Effector memory CD4-positive, alpha-beta T cell (primary cell): ENCODE results near the gene MND1.
A peak's percentile ranks its signal among the peaks of the same experiment; 100 is the strongest.

Experiments used
- DNase-seq, 3 donors: peaks; one replicate each; pipeline ENCODE4 v3.0.0-alpha.2; 2020
- H3K27ac ChIP-seq: 2 replicates; pipeline ENCODE4 v1.7.0; 2013; ENCODE audit warnings: mild to moderate bottlenecking, low read length, moderate library complexity; ENCODE audit not compliant: insufficient read depth, poor library complexity, severe bottlenecking
- H3K27me3 ChIP-seq: replicated peaks from 2 replicates; pipeline ENCODE4 v1.7.0; 2013; ENCODE audit warnings: mild to moderate bottlenecking, low read length; ENCODE audit not compliant: insufficient read depth, control insufficient read depth, poor library complexity, severe bottlenecking
- H3K36me3 ChIP-seq: 2 replicates; pipeline ENCODE4 v1.7.0; 2013; ENCODE audit warnings: mild to moderate bottlenecking, low read length, moderate library complexity; ENCODE audit not compliant: control insufficient read depth, insufficient read depth
- H3K4me1 ChIP-seq: 2 replicates; pipeline ENCODE4 v1.7.0; 2013; ENCODE audit warnings: low read length, mild to moderate bottlenecking; ENCODE audit not compliant: control insufficient read depth, insufficient read depth, poor library complexity, severe bottlenecking
- H3K4me3 ChIP-seq: 2 replicates; pipeline ENCODE4 v1.7.0; 2013; ENCODE audit warnings: low read length, low read depth, mild to moderate bottlenecking; ENCODE audit not compliant: insufficient read depth, poor library complexity, severe bottlenecking
- H3K9me3 ChIP-seq: 2 replicates; pipeline ENCODE4 v1.7.0; 2013; ENCODE audit warnings: mild to moderate bottlenecking, low read length, moderate library complexity; ENCODE audit not compliant: control insufficient read depth

Gene MND1

DNA sequence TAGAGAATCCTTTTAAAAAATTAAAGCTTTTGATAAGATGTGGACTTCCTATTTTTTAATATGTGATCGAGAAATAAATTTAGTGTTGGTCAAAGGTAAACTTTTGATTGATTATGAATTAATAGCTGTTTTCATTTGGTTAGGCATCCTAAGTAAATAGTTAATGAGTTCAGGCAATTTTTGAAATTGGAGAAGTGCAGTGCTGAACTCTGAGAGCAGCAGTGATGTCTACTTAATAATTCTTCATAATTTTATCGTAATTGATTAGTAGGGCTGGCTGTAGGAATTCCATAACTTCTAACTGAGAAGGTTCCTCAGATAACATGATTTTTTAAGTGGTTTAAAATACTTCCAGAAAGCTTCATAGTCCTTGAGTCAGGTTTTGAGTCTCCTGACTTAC, 1.5 kb downstream of the MND1 start:
- peak overlapping the region; percentile 91 for H3K4me3 ChIP-seq
- no peak for DNase-seq
- no peaks in the 10 kb centered on the region for H3K9me3 ChIP-seq
- H3K27me3 ChIP-seq, result no peaks in the 10 kb centered on the region
- peaks cover 5% of the 10 kb centered on the region for H3K4me1 ChIP-seq
- no peaks in the 10 kb centered on the region for H3K36me3 ChIP-seq
- H3K27ac ChIP-seq, result no peak overlapping the region

DNA sequence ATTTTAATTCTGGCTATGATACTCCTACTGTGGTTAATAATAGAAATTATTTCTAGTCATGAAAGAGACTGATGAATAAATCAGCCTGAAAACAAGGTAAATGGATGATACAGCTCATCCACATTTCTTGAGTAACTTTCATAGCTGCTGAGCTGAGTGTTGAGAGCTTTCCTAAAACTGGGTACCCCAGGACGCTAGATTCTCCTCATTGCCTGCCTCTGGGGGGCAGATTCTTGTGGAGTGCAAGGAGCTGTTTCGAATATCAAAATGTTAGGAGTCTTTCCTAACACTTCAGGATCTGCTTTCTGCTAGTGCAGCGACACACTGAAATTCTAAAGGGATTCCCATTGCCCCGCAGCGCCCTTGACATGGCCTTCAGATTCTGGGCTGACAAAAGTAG, 2.1 kb downstream of the MND1 start:
- Histone ChIP-seq H3K4me3 (no peak overlapping the region), H3K9me3 (no peaks in the 10 kb centered on the region), H3K4me1 (peaks cover 5% of the 10 kb centered on the region), H3K27me3 (no peaks in the 10 kb centered on the region), H3K36me3 (no peaks in the 10 kb centered on the region), H3K27ac (no peak overlapping the region)
- DNase-seq, result no peak

DNA sequence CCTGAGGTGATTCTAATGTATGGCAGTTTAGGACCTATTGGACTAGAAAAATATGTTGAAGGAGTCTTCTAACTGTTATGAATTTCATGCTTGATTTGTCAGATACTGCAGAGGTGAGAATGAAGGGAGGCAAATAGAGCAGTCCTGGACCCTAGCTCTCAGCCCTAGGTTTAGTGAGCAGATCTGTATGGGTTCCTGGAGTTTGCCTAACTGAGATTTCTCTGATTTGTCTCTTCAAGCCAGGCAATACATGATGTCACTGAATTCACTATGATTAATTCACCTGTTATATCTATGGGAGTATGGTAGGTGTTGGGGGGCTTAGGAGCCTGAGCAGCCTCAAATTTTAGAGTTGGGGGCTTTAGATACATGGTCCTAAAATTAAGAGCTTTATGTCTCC, 2.6 kb downstream of the MND1 start:
- H3K4me3 ChIP-seq, result no peak overlapping the region
- DNase-seq, result no peak
- no peak overlapping the region for H3K27ac ChIP-seq
- no peaks in the 10 kb centered on the region for H3K36me3 ChIP-seq
- H3K4me1 ChIP-seq, result peaks cover 5% of the 10 kb centered on the region
- no peaks in the 10 kb centered on the region for H3K27me3 ChIP-seq
- no peaks in the 10 kb centered on the region for H3K9me3 ChIP-seq

DNA sequence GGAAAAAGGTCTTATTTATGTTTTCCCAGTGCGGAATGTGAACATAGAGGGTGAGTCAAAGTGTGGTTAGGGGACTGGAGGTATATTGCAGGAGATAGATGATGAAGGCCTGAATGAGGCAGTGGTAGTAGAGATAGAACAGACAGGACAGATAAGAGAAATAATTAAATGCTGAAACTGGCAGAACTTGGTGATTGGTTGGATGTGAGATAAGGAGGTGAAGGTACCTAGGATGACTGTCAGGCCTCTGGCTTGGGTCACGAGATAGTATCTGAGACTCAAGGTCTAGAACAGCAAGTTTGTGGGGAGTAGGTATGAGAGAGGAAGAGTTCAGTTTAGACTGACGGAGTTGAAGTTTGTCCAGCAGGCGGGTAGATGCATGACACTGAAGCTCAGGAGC, 3.5 kb downstream of the MND1 start:
- Histone ChIP-seq H3K27me3 (no peaks in the 10 kb centered on the region), H3K36me3 (no peaks in the 10 kb centered on the region), H3K27ac (no peak overlapping the region), H3K9me3 (no peaks in the 10 kb centered on the region), H3K4me3 (no peak overlapping the region), H3K4me1 (peaks cover 5% of the 10 kb centered on the region)
- DNase-seq, result no peak

DNA sequence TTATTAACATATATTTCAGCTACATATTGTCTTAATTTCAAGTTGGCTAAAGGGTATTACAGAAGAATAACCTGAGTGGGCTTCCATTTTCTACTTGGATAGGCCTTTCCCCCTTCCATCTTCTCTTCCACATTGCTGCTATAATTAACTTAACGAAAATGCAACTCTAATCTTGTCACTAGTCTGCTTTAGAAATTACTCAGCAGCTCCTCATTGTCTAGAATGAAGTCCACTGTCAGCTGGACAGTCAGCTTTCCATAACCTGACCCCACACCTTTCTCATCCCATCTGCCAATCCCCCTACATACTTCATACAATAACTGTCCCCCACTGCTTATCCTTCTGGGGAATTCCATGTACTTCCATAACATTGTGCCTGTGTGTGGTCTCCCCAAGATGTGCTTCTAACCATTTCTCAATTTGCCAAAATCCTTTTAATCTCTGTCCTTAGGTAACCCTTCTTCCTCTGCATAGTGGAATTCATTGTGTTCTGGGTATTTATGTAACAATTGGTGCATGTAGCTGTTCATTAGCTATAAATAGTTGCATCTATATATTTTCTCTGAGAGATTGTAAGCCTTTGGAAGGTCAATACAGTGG, 4.8 kb downstream of the MND1 start:
- Histone ChIP-seq H3K36me3 (no peaks in the 10 kb centered on the region), H3K4me3 (no peak overlapping the region), H3K27ac (no peak overlapping the region), H3K9me3 (no peaks in the 10 kb centered on the region), H3K27me3 (no peaks in the 10 kb centered on the region), H3K4me1 (peaks cover 5% of the 10 kb centered on the region)
- DNase-seq, result no peak

DNA sequence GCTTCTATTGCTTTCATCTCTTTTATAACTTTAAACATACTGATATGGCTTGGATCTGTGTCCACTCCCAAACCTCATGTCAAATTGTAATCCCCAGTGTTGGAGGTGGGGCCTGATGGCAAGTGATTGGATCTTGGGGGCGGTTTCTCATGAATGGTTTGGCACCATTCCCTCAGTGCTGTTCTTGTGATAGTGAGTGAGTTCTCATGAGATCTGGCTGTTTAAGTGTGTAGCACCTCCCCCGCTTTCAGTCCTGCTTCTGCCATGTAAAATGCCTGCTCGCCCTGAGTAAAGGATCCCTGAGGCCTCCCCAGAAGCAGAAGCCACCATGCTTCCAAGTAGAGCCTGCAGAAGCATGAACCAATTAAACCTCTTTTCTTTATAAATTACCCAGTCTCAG, 17.7 kb downstream of the MND1 start:
- no peak for DNase-seq
- no peak overlapping the region for H3K4me3 ChIP-seq
- H3K9me3 ChIP-seq, result no peaks in the 10 kb centered on the region
- no peaks in the 10 kb centered on the region for H3K36me3 ChIP-seq
- no peak overlapping the region for H3K27ac ChIP-seq
- H3K4me1 ChIP-seq, result no peaks in the 10 kb centered on the region
- H3K27me3 ChIP-seq, result no peaks in the 10 kb centered on the region

DNA sequence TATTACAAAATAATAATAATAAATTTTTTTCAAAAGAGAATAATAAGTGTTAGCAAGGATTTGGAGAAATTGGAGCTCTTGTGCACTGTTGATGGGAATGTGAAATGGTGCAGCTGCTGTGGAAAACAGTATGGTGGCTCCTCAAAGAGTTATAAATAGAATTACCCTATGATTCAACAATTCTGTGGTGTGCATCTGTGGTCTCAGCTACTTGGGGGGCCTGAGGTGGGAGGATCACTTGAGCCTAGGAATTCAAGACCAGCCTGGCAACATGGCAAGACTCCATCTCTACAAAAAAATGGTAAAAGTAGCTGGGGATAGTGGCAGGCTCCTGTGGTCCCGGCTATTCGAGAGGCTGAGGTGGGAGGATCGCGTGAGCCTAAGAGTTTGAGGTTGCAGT, 19.6 kb downstream of the MND1 start:
- no peak for DNase-seq
- Histone ChIP-seq H3K4me3 (no peak overlapping the region), H3K9me3 (no peaks in the 10 kb centered on the region), H3K27ac (no peak overlapping the region), H3K36me3 (no peaks in the 10 kb centered on the region), H3K4me1 (no peaks in the 10 kb centered on the region), H3K27me3 (no peaks in the 10 kb centered on the region)

DNA sequence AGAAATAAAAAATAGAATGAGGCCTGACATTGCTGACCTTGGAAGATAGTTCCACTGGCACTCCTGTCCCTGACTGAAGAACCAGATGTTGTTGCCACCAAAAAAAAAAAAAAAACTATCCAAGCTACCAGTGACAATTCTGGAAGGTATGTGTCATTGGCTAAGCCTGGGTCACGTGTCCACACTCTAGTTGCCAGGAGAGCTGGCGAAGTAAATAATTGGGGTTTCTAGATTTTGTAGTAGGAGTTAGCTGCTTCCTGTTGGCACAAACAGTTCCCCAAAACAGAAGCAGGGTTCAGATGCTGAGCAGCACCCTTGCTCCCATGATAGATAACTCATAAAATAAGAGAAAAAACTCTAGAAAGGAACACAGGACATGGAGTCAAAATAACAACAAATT, 20.5 kb downstream of the MND1 start:
- Histone ChIP-seq H3K36me3 (no peaks in the 10 kb centered on the region), H3K4me3 (no peak overlapping the region), H3K4me1 (no peaks in the 10 kb centered on the region), H3K9me3 (no peaks in the 10 kb centered on the region), H3K27ac (no peak overlapping the region), H3K27me3 (no peaks in the 10 kb centered on the region)
- no peak for DNase-seq

DNA sequence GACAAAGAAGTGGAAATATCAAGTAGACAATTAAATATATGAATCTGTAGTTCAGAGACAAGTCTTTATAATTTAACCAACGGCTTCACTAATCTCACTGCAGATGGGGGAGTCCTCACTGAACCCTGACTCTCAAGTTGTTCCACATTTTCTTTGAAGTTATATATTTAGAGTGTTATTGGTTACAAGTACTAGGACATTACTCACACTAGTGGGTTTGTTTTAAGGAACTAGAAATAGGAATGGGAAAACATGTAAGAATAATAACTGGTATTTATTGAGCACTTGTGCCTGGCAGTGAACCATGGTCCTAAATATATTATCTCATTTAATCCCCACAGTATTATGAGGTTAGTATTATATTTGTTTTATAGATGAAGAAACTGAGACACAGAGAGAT, 22.0 kb downstream of the MND1 start:
- Histone ChIP-seq H3K4me3 (no peak overlapping the region), H3K9me3 (no peaks in the 10 kb centered on the region), H3K36me3 (no peaks in the 10 kb centered on the region), H3K27ac (no peak overlapping the region), H3K4me1 (no peaks in the 10 kb centered on the region), H3K27me3 (no peaks in the 10 kb centered on the region)
- no peak for DNase-seq

DNA sequence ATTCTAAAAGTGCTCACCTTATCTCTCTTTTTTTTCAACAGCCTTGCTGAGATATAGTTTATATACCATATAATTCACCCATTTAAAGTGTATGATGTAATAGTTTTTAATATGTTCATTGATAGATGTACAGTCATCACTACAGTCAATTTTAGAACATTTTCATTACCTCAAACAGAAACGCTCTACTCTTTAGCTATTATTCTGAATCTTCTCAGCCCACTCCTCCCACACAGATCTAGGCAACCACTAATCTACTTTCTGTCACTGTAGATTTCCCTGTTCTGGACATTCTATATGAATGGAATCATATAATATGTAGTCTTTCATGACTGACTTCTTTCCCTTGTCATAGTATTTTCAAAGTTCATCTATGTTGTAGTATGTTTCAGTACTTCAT, 22.6 kb downstream of the MND1 start:
- H3K4me3 ChIP-seq, result no peak overlapping the region
- H3K4me1 ChIP-seq, result no peaks in the 10 kb centered on the region
- DNase-seq, result no peak
- H3K27ac ChIP-seq, result no peak overlapping the region
- H3K36me3 ChIP-seq, result no peaks in the 10 kb centered on the region
- no peaks in the 10 kb centered on the region for H3K9me3 ChIP-seq
- no peaks in the 10 kb centered on the region for H3K27me3 ChIP-seq

DNA sequence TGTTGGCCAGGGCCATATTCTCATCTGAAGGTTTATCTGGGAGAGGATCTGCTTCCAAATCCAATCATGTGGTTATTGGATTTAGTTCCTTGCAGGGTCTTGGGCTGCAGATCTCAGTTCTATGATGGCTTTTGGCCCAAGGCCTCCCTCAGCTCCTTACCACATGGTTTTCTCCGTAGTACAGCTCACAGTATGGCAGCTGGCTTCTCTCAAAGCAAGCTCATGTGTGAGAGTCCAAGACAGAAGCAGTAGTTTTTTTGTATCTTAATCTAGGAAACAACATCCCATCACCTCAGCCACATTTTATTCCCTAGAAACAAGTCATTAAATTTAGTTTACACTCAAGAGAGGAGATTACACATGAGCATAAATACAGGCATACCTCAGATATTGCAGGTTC, 24.5 kb downstream of the MND1 start:
- Histone ChIP-seq H3K4me1 (no peaks in the 10 kb centered on the region), H3K27ac (no peak overlapping the region), H3K4me3 (no peak overlapping the region), H3K36me3 (no peaks in the 10 kb centered on the region), H3K27me3 (no peaks in the 10 kb centered on the region), H3K9me3 (no peaks in the 10 kb centered on the region)
- no peak for DNase-seq
